HL-60 (cell line): ENCODE data around the gene KCND1.

Experiments used
- CTCF ChIP-seq: IDR thresholded peaks from one replicate; pipeline ENCODE4 v1.5.1; 2011; ENCODE audit warnings: low read length, control low read depth, inconsistent platforms; ENCODE audit not compliant: insufficient read depth
- POLR2AphosphoS5 ChIP-seq: IDR thresholded peaks from 2 replicates; pipeline ENCODE4 v1.6.1; 2012; ENCODE audit warnings: low read depth

GRCh38 chrX:48978226-48978625 is 6.6 kb upstream of the KCND1 start:
- TF ChIP-seq POLR2AphosphoS5 (no peak), CTCF (no peak)
